Thyroid gland (tissue), 4 donors: ENCODE results near the gene TFB1M.

Source experiments
- CTCF ChIP-seq, 6 experiments: fragments of 200-600 bp in 3 of 6; fragments of 450-650 bp in 3 of 6; sonication (generic) in 3 of 6; IDR thresholded peaks; one replicate each; pipeline ENCODE4 v1.5.1; 2016 to 2019; ENCODE audit warnings: antibody characterized with exemption in 6 of 6, mild to moderate bottlenecking in 2 of 6, inconsistent platforms in 1 of 6, moderate library complexity in 1 of 6
- POLR2A ChIP-seq, 2 donors: fragments of 450-650 bp; IDR thresholded peaks; one replicate each; pipeline ENCODE4 v1.6.1; 2017; ENCODE audit warnings: antibody characterized with exemption in 2 of 2, mild to moderate bottlenecking in 2 of 2, moderate library complexity in 1 of 2

DNA sequence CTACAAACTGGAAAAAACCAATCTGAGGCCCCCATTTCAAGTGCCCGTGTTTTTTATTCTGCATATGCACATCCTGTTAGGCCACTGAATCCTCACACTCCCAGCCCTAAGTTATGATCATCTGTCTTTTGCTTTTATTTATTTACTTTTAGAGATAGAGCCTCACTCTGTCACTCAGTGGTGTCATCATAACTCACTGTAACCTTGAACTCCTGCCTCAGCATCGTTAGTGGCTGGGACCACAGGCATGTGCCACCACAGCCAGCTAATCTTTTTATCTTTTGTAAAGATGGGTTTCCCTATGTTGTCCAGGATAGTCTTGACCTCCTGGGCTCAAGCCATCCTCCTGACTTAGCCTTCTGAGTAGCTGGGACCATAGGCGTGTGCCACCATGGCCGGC lies 80.1 kb downstream of the TFB1M start:
- TF ChIP-seq CTCF (IDR thresholded peaks at IDR 0.05) (no peak), POLR2A (IDR thresholded peaks at IDR 0.05) (no peak)
